Rectal smooth muscle tissue (tissue), 1 donor: ENCODE results near the gene FLT4.

ENCODE experiments used
- H3K27ac ChIP-seq: one replicate; pipeline ENCODE4 v1.7.0; 2013; ENCODE audit warnings: low read depth, low read length, inconsistent platforms
- H3K27me3 ChIP-seq: one replicate; pipeline ENCODE4 v1.7.0; 2013; ENCODE audit warnings: low read length; ENCODE audit not compliant: control insufficient read depth, insufficient read depth
- H3K36me3 ChIP-seq: one replicate; pipeline ENCODE4 v1.7.0; 2013; ENCODE audit warnings: low read length; ENCODE audit not compliant: control insufficient read depth, insufficient read depth
- H3K4me1 ChIP-seq: one replicate; pipeline ENCODE4 v1.7.0; 2013; ENCODE audit warnings: low read length; ENCODE audit not compliant: control insufficient read depth, insufficient read depth
- H3K4me3 ChIP-seq: one replicate; pipeline ENCODE4 v1.7.0; 2013; ENCODE audit warnings: low read length
- H3K9ac ChIP-seq: one replicate; pipeline ENCODE4 v1.7.0; 2013; ENCODE audit warnings: low read length

The FLT4 gene

GRCh38 chr5:180626661-180627385, 22.6 kb downstream of the FLT4 start:
- no peaks in the 10 kb centered on the region for H3K27me3 ChIP-seq
- H3K36me3 ChIP-seq, result no peaks in the 10 kb centered on the region
- H3K27ac ChIP-seq, result no peak overlapping the region
- H3K9ac ChIP-seq, result no peak overlapping the region
- no peak overlapping the region for H3K4me3 ChIP-seq
- H3K4me1 ChIP-seq, result no peaks in the 10 kb centered on the region

GRCh38 chr5:180625791-180626660, 23.4 kb downstream of the FLT4 start:
- H3K27ac ChIP-seq, result no peak overlapping the region
- no peak overlapping the region for H3K4me3 ChIP-seq
- H3K36me3 ChIP-seq, result no peaks in the 10 kb centered on the region
- H3K27me3 ChIP-seq, result no peaks in the 10 kb centered on the region
- H3K9ac ChIP-seq, result no peak overlapping the region
- H3K4me1 ChIP-seq, result no peaks in the 10 kb centered on the region

GRCh38 chr5:180625125-180625790, 24.1 kb downstream of the FLT4 start:
- Histone ChIP-seq H3K36me3 (no peaks in the 10 kb centered on the region), H3K9ac (no peak overlapping the region), H3K4me1 (no peaks in the 10 kb centered on the region), H3K27ac (no peak overlapping the region), H3K27me3 (no peaks in the 10 kb centered on the region), H3K4me3 (no peak overlapping the region)

- Histone ChIP-seq H3K36me3 (no peaks in the 10 kb centered on the region), H3K27ac (no peak overlapping the region), H3K27me3 (no peaks in the 10 kb centered on the region), H3K9ac (no peak overlapping the region), H3K4me3 (no peak overlapping the region), H3K4me1 (no peaks in the 10 kb centered on the region)
Measured at GRCh38 chr5:180624587-180624986, 24.8 kb downstream of the FLT4 start.

- H3K4me3 ChIP-seq, result no peak overlapping the region
- no peaks in the 10 kb centered on the region for H3K27me3 ChIP-seq
- no peak overlapping the region for H3K9ac ChIP-seq
- no peaks in the 10 kb centered on the region for H3K4me1 ChIP-seq
- H3K27ac ChIP-seq, result no peak overlapping the region
- no peaks in the 10 kb centered on the region for H3K36me3 ChIP-seq
Measured at GRCh38 chr5:180623844-180624243, 25.6 kb downstream of the FLT4 start.

GRCh38 chr5:180623411-180623834, 26.0 kb downstream of the FLT4 start:
- Histone ChIP-seq H3K4me3 (no peak overlapping the region), H3K9ac (no peak overlapping the region), H3K4me1 (no peaks in the 10 kb centered on the region), H3K27ac (no peak overlapping the region), H3K27me3 (no peaks in the 10 kb centered on the region), H3K36me3 (no peaks in the 10 kb centered on the region)

GRCh38 chr5:180622910-180623309, 26.5 kb downstream of the FLT4 start:
- no peaks in the 10 kb centered on the region for H3K36me3 ChIP-seq
- H3K9ac ChIP-seq, result no peak overlapping the region
- no peak overlapping the region for H3K27ac ChIP-seq
- H3K4me1 ChIP-seq, result no peaks in the 10 kb centered on the region
- H3K4me3 ChIP-seq, result no peak overlapping the region
- no peaks in the 10 kb centered on the region for H3K27me3 ChIP-seq

GRCh38 chr5:180621311-180621710, 28.1 kb downstream of the FLT4 start:
- no peaks in the 10 kb centered on the region for H3K36me3 ChIP-seq
- no peak overlapping the region for H3K9ac ChIP-seq
- H3K4me1 ChIP-seq, result no peaks in the 10 kb centered on the region
- H3K27ac ChIP-seq, result no peak overlapping the region
- no peaks in the 10 kb centered on the region for H3K27me3 ChIP-seq
- no peak overlapping the region for H3K4me3 ChIP-seq

- H3K4me3 ChIP-seq, result no peak overlapping the region
- H3K27me3 ChIP-seq, result no peaks in the 10 kb centered on the region
- no peak overlapping the region for H3K27ac ChIP-seq
- H3K4me1 ChIP-seq, result no peaks in the 10 kb centered on the region
- no peaks in the 10 kb centered on the region for H3K36me3 ChIP-seq
- no peak overlapping the region for H3K9ac ChIP-seq
Measured at GRCh38 chr5:180620014-180620413, 29.4 kb downstream of the FLT4 start.

GRCh38 chr5:180619563-180619915, 29.9 kb downstream of the FLT4 start:
- no peaks in the 10 kb centered on the region for H3K27me3 ChIP-seq
- no peaks in the 10 kb centered on the region for H3K36me3 ChIP-seq
- H3K4me1 ChIP-seq, result no peaks in the 10 kb centered on the region
- H3K4me3 ChIP-seq, result no peak overlapping the region
- no peak overlapping the region for H3K27ac ChIP-seq
- H3K9ac ChIP-seq, result no peak overlapping the region

- Histone ChIP-seq H3K27ac (no peak overlapping the region), H3K36me3 (no peaks in the 10 kb centered on the region), H3K9ac (no peak overlapping the region), H3K27me3 (no peaks in the 10 kb centered on the region), H3K4me1 (no peaks in the 10 kb centered on the region), H3K4me3 (peak overlapping the region; percentile 21)
Measured at GRCh38 chr5:180618829-180619562, 30.4 kb downstream of the FLT4 start.

- no peak overlapping the region for H3K9ac ChIP-seq
- no peak overlapping the region for H3K27ac ChIP-seq
- no peaks in the 10 kb centered on the region for H3K4me1 ChIP-seq
- H3K4me3 ChIP-seq, result peak overlapping the region; percentile 21
- no peaks in the 10 kb centered on the region for H3K36me3 ChIP-seq
- no peaks in the 10 kb centered on the region for H3K27me3 ChIP-seq
Measured at GRCh38 chr5:180618487-180618828, 30.9 kb downstream of the FLT4 start.
